ENCODE measurements around the gene NOXRED1. TPM values are rescaled to one million over a fixed set of nuclear protein-coding genes. Genes with fewer than 3 reads are reported as not detected.

The NOXRED1 gene
- total and polyA plus RNA-seq, 10 of the 15 experiments (the other 5 are each of a cell fraction or from before 2014, with no cell fraction given) = 0.06 to 0.62 (median 0.14) TPM

- TF ChIP-seq JUND (IDR thresholded peaks at IDR 0.05; ENCODE audit: low read depth, low read length) (no peak), MEF2A (IDR thresholded peaks at IDR 0.05; ENCODE audit: insufficient read depth, low read depth, low read length) (0 out of 2 replicates have a peak, but pooled peaks have one; percentile 19), PBX3 (IDR thresholded peaks at IDR 0.05; ENCODE audit: insufficient replicate concordance, low read depth, low read length) (no peak), CBX5 (IDR thresholded peaks at IDR 0.05; ENCODE audit: low read depth) (0 out of 2 replicates have a peak, but pooled peaks have one; percentile 19), HDAC2 (IDR thresholded peaks at IDR 0.05) (no peak), NR2F1 (conservative IDR thresholded peaks at IDR 0.05) (peak; percentile 92), ZNF622 (IDR thresholded peaks at IDR 0.05) (no peak), ZNF384 (IDR thresholded peaks at IDR 0.05; ENCODE audit: borderline replicate concordance, low read depth, low read length) (peak; percentile 95), NFXL1 (IDR thresholded peaks at IDR 0.05; ENCODE audit: borderline replicate concordance) (no peak), CHD4 (IDR thresholded peaks at IDR 0.05) (no peak), NR2C1 (IDR thresholded peaks at IDR 0.05) (no peak), POLR2AphosphoS2 (IDR thresholded peaks at IDR 0.05; ENCODE audit: low read depth, low read length) (no peak), BACH1 (IDR thresholded peaks at IDR 0.05; ENCODE audit: borderline replicate concordance) (peak; percentile 77; the same call in 1 of the 2 replicates), ZNF207 (IDR thresholded peaks at IDR 0.05; ENCODE audit: borderline replicate concordance) (no peak), MLLT1 (IDR thresholded peaks at IDR 0.05) (peak; percentile 68), BRCA1 (IDR thresholded peaks at IDR 0.05; ENCODE audit: low read depth, low read length) (no peak), WRNIP1 (IDR thresholded peaks at IDR 0.05; ENCODE audit: borderline replicate concordance, low read depth, low read length) (no peak), SKIL (IDR thresholded peaks at IDR 0.05; ENCODE audit: low read depth, poor library complexity, severe bottlenecking) (peak; percentile 78), GATAD2B (conservative IDR thresholded peaks at IDR 0.05; ENCODE audit: low read depth) (0 out of 2 replicates have a peak, but pooled peaks have one; percentile 33), ZBTB33 (IDR thresholded peaks at IDR 0.05) (no peak), RELA (IDR thresholded peaks at IDR 0.05; ENCODE audit: borderline replicate concordance, partially characterized antibody) (no peak), MTA2 (IDR thresholded peaks at IDR 0.05; ENCODE audit: low read depth) (peak; percentile 95), NBN (IDR thresholded peaks at IDR 0.05) (peak; percentile 71), SREBF1 (IDR thresholded peaks at IDR 0.05; ENCODE audit: low read length) (no peak), NFIC (IDR thresholded peaks at IDR 0.05; ENCODE audit: low read depth, low read length) (peak; percentile 38; the same call in 1 of the 2 replicates), JUNB (IDR thresholded peaks at IDR 0.05) (no peak; the same call in none of the 2 replicates), RB1 (IDR thresholded peaks at IDR 0.05; ENCODE audit: borderline replicate concordance) (no peak)
These were observed 51.0 kb downstream of the NOXRED1 start (continued) for GRCh38 chr14:77372304-77372841.

Measured in GM12878 (cell line).